DOHH2 (cell line): ENCODE measurements around the gene CAPS.

ENCODE experiments used
- H3F3A ChIP-seq: fragments of 200-600 bp; sonication (generic), shearing (Covaris generic); 2 replicates; pipeline ENCODE4 v1.6.0; 2016; ENCODE audit warnings: antibody characterized with exemption, mild to moderate bottlenecking; ENCODE audit not compliant: control insufficient read depth, insufficient read depth
- H3K27ac ChIP-seq: fragments of 200-600 bp; sonication (generic); 2 replicates; pipeline ENCODE4 v1.5.1; 2014; ENCODE audit warnings: low read depth, mild to moderate bottlenecking, low read length, moderate library complexity
- H3K27me3 ChIP-seq: fragments of 200-600 bp; sonication (generic); 2 replicates; pipeline ENCODE4 v1.6.1; 2014; ENCODE audit warnings: mild to moderate bottlenecking, low read length, mixed read lengths; ENCODE audit not compliant: control insufficient read depth
- H3K36me3 ChIP-seq: fragments of 200-600 bp; sonication (generic); 2 replicates; pipeline ENCODE4 v1.6.1; 2014; ENCODE audit warnings: mild to moderate bottlenecking, low read length, moderate library complexity, mixed read lengths; ENCODE audit not compliant: control insufficient read depth
- H3K4me1 ChIP-seq: fragments of 200-600 bp; sonication (generic); 2 replicates; pipeline ENCODE4 v1.6.1; 2014; ENCODE audit warnings: mild to moderate bottlenecking, low read length, mixed read lengths; ENCODE audit not compliant: control insufficient read depth
- H3K4me2 ChIP-seq: fragments of 200-600 bp; sonication (generic); 2 replicates; pipeline ENCODE4 v1.6.0; 2014; ENCODE audit warnings: mild to moderate bottlenecking, low read length, moderate library complexity
- H3K4me3 ChIP-seq: fragments of 200-600 bp; sonication (generic); 2 replicates; pipeline ENCODE4 v1.5.1; 2014; ENCODE audit warnings: mild to moderate bottlenecking, low read length, mixed read lengths
- H3K79me2 ChIP-seq: fragments of 200-600 bp; sonication (generic); 2 replicates; pipeline ENCODE4 v1.6.1; 2014; ENCODE audit warnings: mild to moderate bottlenecking, low read length, mixed read lengths; ENCODE audit not compliant: control insufficient read depth
- H3K9me2 ChIP-seq: fragments of 200-600 bp; sonication (generic); replicated peaks from 2 replicates; pipeline ENCODE4 v1.6.1; 2014; ENCODE audit warnings: mild to moderate bottlenecking, low read length, mixed read lengths; ENCODE audit not compliant: control insufficient read depth
- H3K9me3 ChIP-seq: fragments of 200-600 bp; sonication (generic); 2 replicates; pipeline ENCODE4 v1.6.1; 2014; ENCODE audit warnings: antibody characterized with exemption, low read length, mixed read lengths; ENCODE audit not compliant: control insufficient read depth, insufficient read depth
- H4K20me1 ChIP-seq: fragments of 200-600 bp; sonication (generic); 2 replicates; pipeline ENCODE4 v1.6.0; 2014; ENCODE audit warnings: low read depth, mild to moderate bottlenecking, antibody characterized with exemption, low read length, moderate library complexity; ENCODE audit not compliant: control insufficient read depth, insufficient read depth
- CTCF ChIP-seq: fragments of 200-600 bp; sonication (generic); IDR thresholded peaks from one replicate; pipeline ENCODE4 v1.5.1; 2014; ENCODE audit warnings: antibody characterized with exemption, mild to moderate bottlenecking, low read depth, low read length; ENCODE audit not compliant: poor library complexity, severe bottlenecking
- EZH2phosphoT487 ChIP-seq: fragments of 200-600 bp; sonication (generic); IDR thresholded peaks from 2 replicates; pipeline ENCODE4 v1.6.1; 2017; ENCODE audit warnings: borderline replicate concordance, mild to moderate bottlenecking, antibody characterized with exemption, low read length, moderate library complexity, mixed read lengths

CAPS gene

GRCh38 chr19:5914358-5914774, 312 bp downstream of the CAPS start:
- no peaks in the 10 kb centered on the region for H4K20me1 ChIP-seq
- H3K9me2 ChIP-seq = no peaks in the 10 kb centered on the region
- H3K36me3 ChIP-seq = peaks cover 34% of the 10 kb centered on the region
- no peak overlapping the region for H3K27ac ChIP-seq
- no peaks in the 10 kb centered on the region for H3K4me1 ChIP-seq
- no peak overlapping the region for H3K4me3 ChIP-seq
- no peaks in the 10 kb centered on the region for H3K9me3 ChIP-seq
- TF ChIP-seq CTCF = no peak
- TF ChIP-seq EZH2phosphoT487 = no peak
- H3F3A ChIP-seq = no peaks in the 10 kb centered on the region
- no peaks in the 10 kb centered on the region for H3K27me3 ChIP-seq
- no peak overlapping the region for H3K4me2 ChIP-seq
- H3K79me2 ChIP-seq = no peaks in the 10 kb centered on the region

- Histone ChIP-seq H3F3A (no peaks in the 10 kb centered on the region), H3K27me3 (no peaks in the 10 kb centered on the region), H4K20me1 (no peaks in the 10 kb centered on the region), H3K79me2 (no peaks in the 10 kb centered on the region), H3K4me2 (no peak overlapping the region), H3K4me1 (no peaks in the 10 kb centered on the region), H3K9me2 (no peaks in the 10 kb centered on the region), H3K36me3 (peaks cover 40% of the 10 kb centered on the region), H3K27ac (no peak overlapping the region), H3K9me3 (no peaks in the 10 kb centered on the region), H3K4me3 (no peak overlapping the region)
- TF ChIP-seq CTCF (no peak), EZH2phosphoT487 (no peak)
Measured at GRCh38 chr19:5914946-5915781, 1.1 kb downstream of the CAPS start.

- Histone ChIP-seq H3K79me2 (no peaks in the 10 kb centered on the region), H3K27me3 (no peaks in the 10 kb centered on the region), H4K20me1 (no peaks in the 10 kb centered on the region), H3K27ac (no peak overlapping the region), H3K4me3 (no peak overlapping the region), H3K4me2 (no peak overlapping the region), H3K9me2 (no peaks in the 10 kb centered on the region), H3F3A (no peaks in the 10 kb centered on the region), H3K36me3 (peaks cover 40% of the 10 kb centered on the region), H3K9me3 (no peaks in the 10 kb centered on the region), H3K4me1 (no peaks in the 10 kb centered on the region)
- TF ChIP-seq CTCF (no peak), EZH2phosphoT487 (no peak)
Measured at GRCh38 chr19:5915782-5916165, 1.7 kb downstream of the CAPS start.
